IMR-90 (cell line): ENCODE measurements around the gene FGD3. TPM values are rescaled to one million over a fixed set of nuclear protein-coding genes. Genes with fewer than 3 reads are reported as not detected.

Experiments
- ATAC-seq: fragments of 200-7000 bp; cut with Tn5 transposase; 2 replicates; pipeline ENCODE4 v1.9.1; 2020; ENCODE audit warnings: low read depth, mild to moderate bottlenecking, moderate library complexity
- BruUV-seq: library from RNA; stranded (reverse); fragments of 400-500 nt; replicated peaks from 2 replicates; lab custom pipeline; 2021; lab: Mats Ljungman, UMichigan
- CTCF ChIA-PET: fragments of 300-600 bp; formaldehyde crosslinking; extraction: SDS; loops from one replicate; lab custom pipeline; 2021; ENCODE audit warnings: antibody characterized with exemption; lab: Yijun Ruan, JAX
- POLR2A ChIA-PET: fragments of 300-600 bp; sonication (Branson Sonifier 250); formaldehyde crosslinking; loops from one replicate; lab custom pipeline; 2022; ENCODE audit warnings: antibody characterized with exemption; ENCODE audit not compliant: unreplicated experiment; lab: Charles Lee
- DNase-seq: peaks from one replicate; pipeline ENCODE4 v3.0.0; 2013
- H2AFZ ChIP-seq: replicated peaks from 2 replicates; pipeline ENCODE3; 2013; ENCODE audit warnings: low read length, mild to moderate bottlenecking; ENCODE audit not compliant: poor library complexity
- H2AK5ac ChIP-seq: 2 replicates; pipeline ENCODE4 v1.6.1; 2013; ENCODE audit warnings: low read depth, low read length, inconsistent platforms
- H2AK9ac ChIP-seq: replicated peaks from 2 replicates; pipeline ENCODE3; 2013; ENCODE audit warnings: mild to moderate bottlenecking, low read depth, low read length, moderate library complexity; ENCODE audit not compliant: poor library complexity
- H2BK120ac ChIP-seq: 2 replicates; pipeline ENCODE4 v1.6.1; 2013; ENCODE audit warnings: low read depth, low read length, inconsistent platforms
- H2BK15ac ChIP-seq: 3 replicates; pipeline ENCODE4 v1.6.1; 2013; ENCODE audit warnings: low read depth, low read length, inconsistent platforms
- H2BK20ac ChIP-seq: 2 replicates; pipeline ENCODE4 v1.6.1; 2013; ENCODE audit warnings: low read depth, mild to moderate bottlenecking, inconsistent platforms, low read length, moderate library complexity
- H2BK5ac ChIP-seq: 2 replicates; pipeline ENCODE4 v1.6.1; 2013; ENCODE audit warnings: mild to moderate bottlenecking, low read depth, low read length, inconsistent platforms; ENCODE audit not compliant: poor library complexity, severe bottlenecking
- H3K14ac ChIP-seq: replicated peaks from 2 replicates; pipeline ENCODE4 v1.6.1; 2013; ENCODE audit warnings: low read depth, low read length, inconsistent platforms
- H3K18ac ChIP-seq: 2 replicates; pipeline ENCODE4 v1.6.1; 2013; ENCODE audit warnings: low read depth, low read length, control low read depth
- H3K23ac ChIP-seq: 2 replicates; pipeline ENCODE4 v1.6.1; 2013; ENCODE audit warnings: low read depth, low read length, inconsistent platforms
- H3K27ac ChIP-seq: 2 replicates; pipeline ENCODE4 v1.5.1; 2013; ENCODE audit warnings: mild to moderate bottlenecking, control low read depth, low read length; ENCODE audit not compliant: insufficient read depth
- H3K27me3 ChIP-seq: 2 replicates; pipeline ENCODE4 v1.6.1; 2013; ENCODE audit warnings: low read length; ENCODE audit not compliant: control insufficient read depth, insufficient read depth
- H3K36me3 ChIP-seq: 2 replicates; pipeline ENCODE4 v1.6.1; 2013; ENCODE audit warnings: low read length, mixed read lengths; ENCODE audit not compliant: control insufficient read depth, insufficient read depth
- H3K4ac ChIP-seq: 2 replicates; pipeline ENCODE4 v1.6.1; 2013; ENCODE audit warnings: low read depth, low read length, inconsistent platforms
- H3K4me1 ChIP-seq: 2 replicates; pipeline ENCODE4 v1.6.1; 2013; ENCODE audit warnings: low read length, mixed read lengths; ENCODE audit not compliant: control insufficient read depth, insufficient read depth
- H3K4me2 ChIP-seq: 2 replicates; pipeline ENCODE4 v1.6.1; 2013; ENCODE audit warnings: low read depth, mild to moderate bottlenecking, control low read depth, low read length, moderate library complexity
- H3K4me3 ChIP-seq: 2 replicates; pipeline ENCODE4 v1.5.1; 2013; ENCODE audit warnings: low read depth, mild to moderate bottlenecking, control low read depth, low read length, moderate library complexity; ENCODE audit not compliant: insufficient read depth
- H3K56ac ChIP-seq: 2 replicates; pipeline ENCODE4 v1.6.1; 2013; ENCODE audit warnings: low read length, inconsistent platforms; ENCODE audit not compliant: insufficient read depth; ENCODE audit errors: extremely low read depth
- H3K79me1 ChIP-seq, 2 experiments: 2 replicates each; pipeline ENCODE4 v1.6.1; 2013; ENCODE audit warnings: low read length in 2 of 2, inconsistent platforms in 1 of 2, low read depth in 1 of 2
- H3K9ac ChIP-seq: 2 replicates; pipeline ENCODE4 v1.6.1; 2013; ENCODE audit warnings: low read depth, low read length, control low read depth
- H3K9me1 ChIP-seq: 2 replicates; pipeline ENCODE4 v1.6.1; 2013; ENCODE audit warnings: low read length, inconsistent platforms; ENCODE audit not compliant: insufficient read depth
- H3K9me3 ChIP-seq: 2 replicates; pipeline ENCODE4 v1.6.1; 2013; ENCODE audit warnings: low read length; ENCODE audit not compliant: control insufficient read depth, insufficient read depth
- H4K20me1 ChIP-seq: 2 replicates; pipeline ENCODE4 v1.6.1; 2013; ENCODE audit warnings: low read length, inconsistent platforms; ENCODE audit not compliant: insufficient read depth
- H4K5ac ChIP-seq: 2 replicates; pipeline ENCODE4 v1.6.1; 2013; ENCODE audit warnings: mild to moderate bottlenecking, low read depth, low read length, control low read depth
- H4K8ac ChIP-seq, 2 experiments: 2 replicates each; pipeline ENCODE4 v1.6.1; 2013; ENCODE audit warnings: low read depth in 2 of 2, low read length in 2 of 2, control low read depth in 1 of 2, inconsistent platforms in 1 of 2
- H4K91ac ChIP-seq: 2 replicates; pipeline ENCODE4 v1.6.1; 2013; ENCODE audit warnings: low read depth, low read length, inconsistent platforms; ENCODE audit not compliant: insufficient read depth
- CHD1 ChIP-seq: IDR thresholded peaks from 2 replicates; pipeline ENCODE4 v1.6.1; 2012; ENCODE audit warnings: low read depth, low read length, improper control_type of control experiment
- CTCF ChIP-seq: conservative IDR thresholded peaks from 2 replicates; pipeline ENCODE4 v1.5.1; 2012; ENCODE audit warnings: mild to moderate bottlenecking, low read depth, low read length, improper control_type of control experiment
- ELK1 ChIP-seq: fragments of 150-350 bp; IDR thresholded peaks from 2 replicates; pipeline ENCODE4 v1.6.1; 2016; ENCODE audit warnings: low read depth, mild to moderate bottlenecking, low read length, moderate library complexity, borderline replicate concordance
- FOS ChIP-seq: fragments of 150-350 bp; IDR thresholded peaks from 2 replicates; pipeline ENCODE4 v1.6.1; 2016; ENCODE audit warnings: low read depth, low read length
- MAFK ChIP-seq: IDR thresholded peaks from 2 replicates; pipeline ENCODE4 v1.6.1; 2012; ENCODE audit warnings: low read depth, low read length, improper control_type of control experiment
- MAZ ChIP-seq: IDR thresholded peaks from 2 replicates; pipeline ENCODE4 v1.6.1; 2012; ENCODE audit warnings: low read depth, mild to moderate bottlenecking, low read length, improper control_type of control experiment, moderate library complexity, borderline replicate concordance
- MXI1 ChIP-seq: IDR thresholded peaks from 2 replicates; pipeline ENCODE4 v1.6.1; 2012; ENCODE audit warnings: low read depth, mild to moderate bottlenecking, low read length, moderate library complexity, borderline replicate concordance
- NFE2L2 ChIP-seq: fragments of 150-350 bp; IDR thresholded peaks from 2 replicates; pipeline ENCODE4 v1.6.1; 2016; ENCODE audit warnings: low read depth, mild to moderate bottlenecking, low read length
- POLR2A ChIP-seq: IDR thresholded peaks from 2 replicates; pipeline ENCODE4 v1.6.1; 2012; ENCODE audit warnings: mild to moderate bottlenecking, low read depth, low read length
- RAD21 ChIP-seq: IDR thresholded peaks from 2 replicates; pipeline ENCODE4 v1.6.1; 2012; ENCODE audit warnings: low read length, improper control_type of control experiment
- RFX5 ChIP-seq: IDR thresholded peaks from 2 replicates; pipeline ENCODE4 v1.8.0; 2012; ENCODE audit warnings: low read depth, mild to moderate bottlenecking, low read length, moderate library complexity
- SMC3 ChIP-seq: fragments of 150-350 bp; IDR thresholded peaks from 2 replicates; pipeline ENCODE4 v1.6.1; 2016; ENCODE audit warnings: low read depth, mild to moderate bottlenecking, antibody characterized with exemption, low read length, moderate library complexity
- USF2 ChIP-seq: fragments of 150-350 bp; IDR thresholded peaks from 2 replicates; pipeline ENCODE4 v1.6.1; 2017; ENCODE audit warnings: mild to moderate bottlenecking, antibody characterized with exemption, low read length, low read depth
- WGBS, 2 experiments: methylation state at CpG; one replicate each; pipeline versions ENCODE4 v1.1.5 to v1.1.7; 2013; ENCODE audit warnings: missing lambda C conversion rate in 2 of 2; ENCODE audit not compliant: insufficient read length in 1 of 2; ENCODE audit errors: extremely low coverage in 2 of 2; 5-methylcytosine and 5-hydroxymethylcytosine counted together
- dilution Hi-C: fragments of 300-500 bp; cut with HindIII; formaldehyde crosslinking; loops from one replicate; pipeline ENCODE4 v1.14.3; 2018; ENCODE audit warnings: low sequenced_read_pairs; ENCODE audit not compliant: unreplicated experiment
- in situ Hi-C: fragments of 300-500 bp; cut with MboI; formaldehyde crosslinking; loops from 3 replicates; pipeline ENCODE4 v1.14.3; 2019; ENCODE audit warnings: low sequenced_read_pairs, inconsistent platforms, mixed read lengths
- intact Hi-C: fragments of 100-400 bp; cut with micrococcal nuclease; formaldehyde crosslinking; loops from 2 replicates; pipeline ENCODE4 v1.10.0; 2022
- polyA plus RNA-seq, 3 experiments: library from polyadenylated mRNA; depleted of rRNA; stranded (reverse); fragments of >200 nt; gene quantifications; 2 replicates each; pipeline ENCODE4 v1.2.3, GENCODE V29; 2012; ENCODE audit warnings: low replicate concordance in 1 of 3
- total RNA-seq: library from RNA; depleted of rRNA; stranded (reverse); fragments of >200 nt; gene quantifications from 2 replicates; pipeline ENCODE4 v1.2.3, GENCODE V29; 2012

Gene FGD3
- total and polyA plus RNA-seq, 2 of the 4 experiments (the other 2 are of a cell fraction): not detected

GRCh38 chr9:93039976-93040375 is 92.7 kb downstream of the FGD3 start:
- H3K27me3 ChIP-seq: peaks cover 2% of the 10 kb centered on the region; the same call in 1 of the 2 replicates
- no peak overlapping the region for H3K4me2 ChIP-seq
- in situ Hi-C loops: no loop called here
- POLR2A ChIA-PET: no interaction called here
- no peak overlapping the region for H2BK5ac ChIP-seq
- no peak overlapping the region for H4K5ac ChIP-seq
- no peak overlapping the region for H4K8ac ChIP-seq
- no TSS peak for BruUV-seq
- 66% methylated on average over 2 of the region's 10 CpGs; no CpG with 5 or more reads in 1 of the 2 experiments for WGBS, 2 experiments
- dilution Hi-C loops: no loop called here
- H3K27ac ChIP-seq: no peak overlapping the region
- no peaks in the 10 kb centered on the region for H3K36me3 ChIP-seq
- no peak overlapping the region for H2BK15ac ChIP-seq
- no peak overlapping the region for H3K18ac ChIP-seq
- no peak overlapping the region for H2AK9ac ChIP-seq
- H4K91ac ChIP-seq: no peak overlapping the region
- no peak overlapping the region for H3K4ac ChIP-seq
- no peak overlapping the region for H3K14ac ChIP-seq
- H4K20me1 ChIP-seq: no peaks in the 10 kb centered on the region
- H3K9me1 ChIP-seq: no peaks in the 10 kb centered on the region
- H2AK5ac ChIP-seq: no peak overlapping the region
- peaks cover 2% of the 10 kb centered on the region; the same call in 1 of the 2 replicates for H3K9me3 ChIP-seq
- H3K4me1 ChIP-seq: no peaks in the 10 kb centered on the region
- H2AFZ ChIP-seq: no peak overlapping the region
- ATAC-seq (no peak), DNase-seq (no peak)
- intact Hi-C loops: no loop called here
- no peak overlapping the region for H3K4me3 ChIP-seq
- no peaks in the 10 kb centered on the region for H3K79me1 ChIP-seq
- H3K23ac ChIP-seq: no peak overlapping the region
- no peak for TF ChIP-seq CHD1
- TF ChIP-seq RAD21: no peak
- no peak for TF ChIP-seq ELK1
- no peak for TF ChIP-seq MXI1
- no peak for TF ChIP-seq NFE2L2
- no peak for TF ChIP-seq SMC3
- TF ChIP-seq CTCF: no peak
- no peak for TF ChIP-seq MAFK
- no peak for TF ChIP-seq RFX5
- no peak for TF ChIP-seq MAZ
- no peak for TF ChIP-seq USF2
- TF ChIP-seq POLR2A: no peak
- TF ChIP-seq FOS: no peak
- CTCF ChIA-PET: no interaction called here
- H2BK120ac ChIP-seq: no peak overlapping the region
- no peak overlapping the region for H2BK20ac ChIP-seq
- H3K9ac ChIP-seq: no peak overlapping the region
- H3K56ac ChIP-seq: no peak overlapping the region
